PC-3 (cell line): ENCODE results near the gene CHTOP. TPM values are rescaled to one million over a fixed set of nuclear protein-coding genes. Genes with fewer than 3 reads are reported as not detected.

Experiments
- ATAC-seq: fragments of 200-7000 bp; cut with Tn5 transposase; 2 replicates; pipeline ENCODE4 v1.9.1; 2020; ENCODE audit warnings: mild to moderate bottlenecking, moderate library complexity
- BruUV-seq: library from RNA; stranded (reverse); fragments of 400-500 nt; replicated peaks from 2 replicates; lab custom pipeline; 2021; lab: Mats Ljungman, UMichigan
- CTCF ChIA-PET: fragments of 300-600 bp; sonication (Branson Sonifier 250); formaldehyde crosslinking; loops from one replicate; lab custom pipeline; 2022; ENCODE audit warnings: antibody characterized with exemption; lab: Charles Lee
- POLR2A ChIA-PET: fragments of 300-600 bp; sonication (Branson Sonifier 250); formaldehyde crosslinking; loops from one replicate; lab custom pipeline; 2022; ENCODE audit warnings: antibody characterized with exemption; ENCODE audit not compliant: unreplicated experiment; lab: Charles Lee
- DNase-seq: peaks from one replicate; pipeline ENCODE4 v3.0.0-alpha.2; 2015
- H2AFZ ChIP-seq: fragments of 300-600 bp; sonication (generic); 2 replicates; pipeline ENCODE4 v1.6.0; 2016; ENCODE audit warnings: antibody characterized with exemption, low read length
- H3F3A ChIP-seq: fragments of 300-600 bp; sonication (generic); one replicate; pipeline ENCODE4 v1.6.0; 2017; ENCODE audit warnings: antibody characterized with exemption, low read length, control low read depth, mild to moderate bottlenecking; ENCODE audit not compliant: unreplicated experiment
- H3K27ac ChIP-seq: fragments of 300-600 bp; sonication (generic); 2 replicates; pipeline ENCODE4 v1.5.1; 2016; ENCODE audit warnings: mild to moderate bottlenecking, low read length
- H3K27me3 ChIP-seq: fragments of 300-600 bp; sonication (generic); 2 replicates; pipeline ENCODE4 v1.6.1; 2016; ENCODE audit warnings: low read length, mixed read lengths
- H3K36me3 ChIP-seq: fragments of 300-600 bp; sonication (generic); 2 replicates; pipeline ENCODE4 v1.6.1; 2016; ENCODE audit warnings: low read depth, mixed run types, low read length, mixed read lengths
- H3K4me1 ChIP-seq: fragments of 300-600 bp; sonication (generic); 2 replicates; pipeline ENCODE4 v1.5.1; 2016; ENCODE audit warnings: low read length; ENCODE audit not compliant: insufficient read depth
- H3K4me2 ChIP-seq: fragments of 300-600 bp; sonication (generic); 2 replicates; pipeline ENCODE4 v1.6.0; 2016; ENCODE audit warnings: low read length
- H3K4me3 ChIP-seq: fragments of 300-600 bp; sonication (generic); 2 replicates; pipeline ENCODE4 v1.5.1; 2016; ENCODE audit warnings: mild to moderate bottlenecking, low read length, mixed read lengths
- H3K79me2 ChIP-seq: fragments of 300-600 bp; sonication (generic); 2 replicates; pipeline ENCODE4 v1.6.1; 2017; ENCODE audit warnings: low read length, mixed read lengths
- H3K9ac ChIP-seq: fragments of 300-600 bp; sonication (generic); 2 replicates; pipeline ENCODE4 v1.6.0; 2016; ENCODE audit warnings: mild to moderate bottlenecking, low read length
- H3K9me2 ChIP-seq: fragments of 300-600 bp; sonication (generic); replicated peaks from 2 replicates; pipeline ENCODE4 v1.6.1; 2016; ENCODE audit warnings: mixed run types, low read length, mixed read lengths
- H3K9me3 ChIP-seq: fragments of 300-600 bp; sonication (generic); 2 replicates; pipeline ENCODE4 v1.6.1; 2016; ENCODE audit warnings: low read length, mixed read lengths
- H4K20me1 ChIP-seq: fragments of 300-600 bp; sonication (generic); 2 replicates; pipeline ENCODE4 v1.6.1; 2016; ENCODE audit warnings: low read length, mixed read lengths
- EZH2 ChIP-seq: fragments of 300-600 bp; sonication (generic); IDR thresholded peaks from one replicate; pipeline ENCODE4 v1.6.1; 2017; ENCODE audit warnings: antibody characterized with exemption, mild to moderate bottlenecking, low read length; ENCODE audit not compliant: unreplicated experiment
- EZH2phosphoT487 ChIP-seq: fragments of 300-600 bp; sonication (generic); IDR thresholded peaks from 2 replicates; pipeline ENCODE4 v1.6.1; 2018; ENCODE audit warnings: mild to moderate bottlenecking, antibody characterized with exemption, low read length, borderline replicate concordance
- intact Hi-C: fragments of 100-400 bp; cut with micrococcal nuclease; formaldehyde crosslinking; loops from 2 replicates; pipeline ENCODE4 v1.9.0; 2023
- total RNA-seq: library from RNA; depleted of rRNA; stranded (reverse); fragments of >200 nt; gene quantifications from 2 replicates; pipeline ENCODE4 v1.2.3, GENCODE V29; 2014
- TF ChIP-seq, protein P1 (sequence below): fragments of 300-600 bp; sonication (generic); conservative IDR thresholded peaks from 2 replicates; pipeline ENCODE4 v1.5.1; 2017; ENCODE audit warnings: antibody characterized with exemption, low read depth, mild to moderate bottlenecking, low read length

CHTOP gene
- total RNA-seq, 1 experiment from 2014 or later = 101 TPM

DNA sequence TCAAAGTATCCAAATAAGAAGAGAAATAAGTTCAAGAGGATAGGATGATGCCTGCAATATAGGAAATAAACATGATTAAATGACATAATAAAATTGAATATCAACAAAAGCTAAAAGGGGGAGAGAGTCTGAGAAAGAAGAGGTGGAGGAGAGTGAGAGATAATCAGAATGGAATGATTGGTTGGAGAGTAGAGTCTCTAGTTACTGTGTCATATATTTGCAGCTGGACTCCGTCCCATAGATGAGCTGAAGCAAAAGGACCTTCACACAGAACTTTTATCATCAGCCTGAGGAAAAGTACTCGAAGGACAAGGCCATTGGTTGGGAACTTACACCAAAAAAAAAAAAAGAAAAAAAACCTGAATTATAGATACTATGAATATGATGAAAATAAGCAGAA is 45.4 kb upstream of the CHTOP start:
- H3K4me2 ChIP-seq = no peak overlapping the region
- H3K79me2 ChIP-seq = no peaks in the 10 kb centered on the region
- no peak overlapping the region for H2AFZ ChIP-seq
- TF ChIP-seq EZH2phosphoT487 = no peak
- no peak for TF ChIP-seq EZH2
- TF ChIP-seq, protein P1, sequence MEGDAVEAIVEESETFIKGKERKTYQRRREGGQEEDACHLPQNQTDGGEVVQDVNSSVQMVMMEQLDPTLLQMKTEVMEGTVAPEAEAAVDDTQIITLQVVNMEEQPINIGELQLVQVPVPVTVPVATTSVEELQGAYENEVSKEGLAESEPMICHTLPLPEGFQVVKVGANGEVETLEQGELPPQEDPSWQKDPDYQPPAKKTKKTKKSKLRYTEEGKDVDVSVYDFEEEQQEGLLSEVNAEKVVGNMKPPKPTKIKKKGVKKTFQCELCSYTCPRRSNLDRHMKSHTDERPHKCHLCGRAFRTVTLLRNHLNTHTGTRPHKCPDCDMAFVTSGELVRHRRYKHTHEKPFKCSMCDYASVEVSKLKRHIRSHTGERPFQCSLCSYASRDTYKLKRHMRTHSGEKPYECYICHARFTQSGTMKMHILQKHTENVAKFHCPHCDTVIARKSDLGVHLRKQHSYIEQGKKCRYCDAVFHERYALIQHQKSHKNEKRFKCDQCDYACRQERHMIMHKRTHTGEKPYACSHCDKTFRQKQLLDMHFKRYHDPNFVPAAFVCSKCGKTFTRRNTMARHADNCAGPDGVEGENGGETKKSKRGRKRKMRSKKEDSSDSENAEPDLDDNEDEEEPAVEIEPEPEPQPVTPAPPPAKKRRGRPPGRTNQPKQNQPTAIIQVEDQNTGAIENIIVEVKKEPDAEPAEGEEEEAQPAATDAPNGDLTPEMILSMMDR = no peak
- H3K27ac ChIP-seq = no peak overlapping the region
- no peak overlapping the region for H3K4me3 ChIP-seq
- no peaks in the 10 kb centered on the region for H3K27me3 ChIP-seq
- CTCF ChIA-PET = no interaction called here
- no peak for DNase-seq
- ATAC-seq = no peak
- H3K36me3 ChIP-seq = no peaks in the 10 kb centered on the region
- H3K9me3 ChIP-seq = no peaks in the 10 kb centered on the region
- H3K9ac ChIP-seq = no peak overlapping the region
- no TSS peak for BruUV-seq
- H3K4me1 ChIP-seq = peaks cover 10% of the 10 kb centered on the region
- no peaks in the 10 kb centered on the region for H3K9me2 ChIP-seq
- H4K20me1 ChIP-seq = no peaks in the 10 kb centered on the region
- no peaks in the 10 kb centered on the region for H3F3A ChIP-seq
- intact Hi-C loops = no loop called here
- POLR2A ChIA-PET = no interaction called here

DNA sequence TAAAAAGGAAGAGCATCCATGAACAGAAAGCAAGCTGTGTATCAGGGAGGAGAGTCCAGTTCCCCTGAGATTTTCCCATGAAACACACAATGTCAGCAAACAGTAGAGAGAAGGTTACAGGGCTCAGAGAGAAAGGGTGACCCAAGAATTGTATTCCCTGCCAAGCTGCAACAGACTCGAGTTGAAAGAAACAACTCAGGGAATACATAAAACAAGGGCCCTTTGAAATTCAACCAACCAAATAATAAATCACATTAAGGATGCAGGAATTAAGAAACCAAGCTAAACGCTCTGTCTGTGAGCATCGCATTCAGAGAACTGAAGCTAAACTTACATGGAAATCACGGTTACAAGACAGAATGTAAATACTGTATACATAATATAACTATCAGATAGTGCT is 41.1 kb upstream of the CHTOP start:
- Histone ChIP-seq H3K36me3 (no peaks in the 10 kb centered on the region), H3K27me3 (no peaks in the 10 kb centered on the region), H2AFZ (no peak overlapping the region), H3K27ac (no peak overlapping the region), H3K4me2 (no peak overlapping the region), H3K4me1 (peaks cover 1% of the 10 kb centered on the region; the same call in 1 of the 2 replicates), H3K4me3 (no peak overlapping the region), H4K20me1 (no peaks in the 10 kb centered on the region), H3K9me2 (no peaks in the 10 kb centered on the region), H3K9me3 (no peaks in the 10 kb centered on the region), H3K9ac (no peak overlapping the region), H3K79me2 (no peaks in the 10 kb centered on the region), H3F3A (no peaks in the 10 kb centered on the region)
- POLR2A ChIA-PET = interaction anchor here (0.6 kb wide), 1 partner anchor 1423 kb away, joined by 3 read pairs; no protein-coding TSS in a partner anchor
- TF ChIP-seq EZH2phosphoT487 (no peak), EZH2 (no peak)
- TF ChIP-seq, protein P1 = no peak
- CTCF ChIA-PET = no interaction called here
- BruUV-seq = no TSS peak
- ATAC-seq (no peak), DNase-seq (no peak)
- intact Hi-C loops = no loop called here

DNA sequence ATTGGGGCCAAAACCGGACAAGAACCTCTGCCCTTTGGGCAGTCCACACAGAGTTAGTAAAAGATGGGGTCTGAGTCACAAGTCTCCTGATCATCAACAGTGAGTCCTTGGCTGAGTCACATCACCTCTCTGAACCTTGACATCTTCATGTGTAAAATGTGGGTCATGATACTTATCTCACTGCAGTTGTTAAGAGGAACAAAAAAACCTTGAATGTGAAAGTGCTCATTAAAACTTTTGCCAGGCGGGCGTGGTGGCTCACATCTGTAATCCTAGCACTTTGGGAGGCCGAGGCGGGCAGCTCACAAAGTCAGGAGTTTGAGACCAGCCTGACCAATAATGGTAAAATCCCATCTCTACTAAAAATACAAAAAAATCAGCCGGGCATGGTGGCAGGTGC is 36.7 kb upstream of the CHTOP start:
- intact Hi-C loops = no loop called here
- Histone ChIP-seq H3K79me2 (no peaks in the 10 kb centered on the region), H3K9ac (no peak overlapping the region), H3K27me3 (no peaks in the 10 kb centered on the region), H3K4me2 (no peak overlapping the region), H3K4me3 (no peak overlapping the region), H3K9me3 (no peaks in the 10 kb centered on the region), H2AFZ (no peak overlapping the region), H3K9me2 (no peaks in the 10 kb centered on the region), H3K27ac (peak overlapping the region; percentile 7; the same call in 1 of the 2 replicates), H3K36me3 (peaks cover 4% of the 10 kb centered on the region; the same call in 1 of the 2 replicates), H4K20me1 (no peaks in the 10 kb centered on the region), H3F3A (no peaks in the 10 kb centered on the region), H3K4me1 (no peaks in the 10 kb centered on the region)
- ChIA-PET CTCF (no interaction called here), POLR2A (interaction anchor here (0.7 kb wide), 1 partner anchor 10 kb away, joined by 7 read pairs; no protein-coding TSS in a partner anchor)
- ATAC-seq (peak; percentile 32), DNase-seq (peak; percentile 59)
- no peak for TF ChIP-seq EZH2phosphoT487
- TF ChIP-seq EZH2 = no peak
- TF ChIP-seq, protein P1 = no peak
- no TSS peak for BruUV-seq
